G401 (cell line): Measurements from ENCODE around the gene FAM193A. TPM values are rescaled to one million over a fixed set of nuclear protein-coding genes. Genes with fewer than 3 reads are reported as not detected.

ENCODE experiments used
- DNase-seq: peaks from one replicate; pipeline ENCODE4 v3.0.0-alpha.2; 2015; ENCODE audit warnings: low spot score
- in situ Hi-C: cut with HindIII; loops from 2 replicates; pipeline ENCODE4 v1.10.0; 2016; ENCODE audit warnings: low sequenced_read_pairs, mixed read lengths
- total RNA-seq: library from RNA; depleted of rRNA; stranded (reverse); fragments of >200 nt; shearing (Covaris generic); gene quantifications from 2 replicates; pipeline ENCODE4 v1.2.3, GENCODE V29; 2014

FAM193A gene
- total RNA-seq, 1 experiment from 2014 or later, result 26.2 TPM

- in situ Hi-C loops, result no loop called here
- peak; percentile 65 for DNase-seq
These were observed 101.6 kb downstream of the FAM193A start for GRCh38 chr4:2637956-2638552.

- in situ Hi-C loops, result no loop called here
- DNase-seq, result peak; percentile 33
These were observed 102.3 kb downstream of the FAM193A start for GRCh38 chr4:2638730-2639129.

- in situ Hi-C loops, result no loop called here
- DNase-seq, result no peak
These were observed 106.5 kb downstream of the FAM193A start for GRCh38 chr4:2642968-2643367.

- DNase-seq, result peak; percentile 52
- in situ Hi-C loops, result no loop called here
These were observed 107.1 kb downstream of the FAM193A start for GRCh38 chr4:2643555-2643954.

- in situ Hi-C loops, result no loop called here
- no peak for DNase-seq
These were observed 110.1 kb downstream of the FAM193A start for GRCh38 chr4:2646396-2647149.

GRCh38 chr4:2647403-2648158 is 111.1 kb downstream of the FAM193A start:
- in situ Hi-C loops, result no loop called here
- no peak for DNase-seq

GRCh38 chr4:2648159-2648814 is 111.8 kb downstream of the FAM193A start:
- in situ Hi-C loops, result no loop called here
- DNase-seq, result no peak

GRCh38 chr4:2649604-2650114 is 113.2 kb downstream of the FAM193A start:
- no peak for DNase-seq
- in situ Hi-C loops, result no loop called here

- in situ Hi-C loops, result no loop called here
- DNase-seq, result no peak
These were observed 113.8 kb downstream of the FAM193A start for GRCh38 chr4:2650276-2650675.

GRCh38 chr4:2651546-2651945 is 115.1 kb downstream of the FAM193A start:
- in situ Hi-C loops, result no loop called here
- no peak for DNase-seq

GRCh38 chr4:2651998-2652397 is 115.6 kb downstream of the FAM193A start:
- DNase-seq, result no peak
- in situ Hi-C loops, result no loop called here

GRCh38 chr4:2652415-2653160 is 116.1 kb downstream of the FAM193A start:
- in situ Hi-C loops, result no loop called here
- no peak for DNase-seq

GRCh38 chr4:2660596-2661211 is 124.3 kb downstream of the FAM193A start:
- in situ Hi-C loops, result no loop called here
- no peak for DNase-seq

GRCh38 chr4:2662598-2662997 is 126.2 kb downstream of the FAM193A start:
- in situ Hi-C loops, result no loop called here
- no peak for DNase-seq

GRCh38 chr4:2663275-2663674 is 126.8 kb downstream of the FAM193A start:
- no peak for DNase-seq
- in situ Hi-C loops, result no loop called here

- no peak for DNase-seq
- in situ Hi-C loops, result no loop called here
These were observed 130.3 kb downstream of the FAM193A start for GRCh38 chr4:2666722-2667247.

GRCh38 chr4:2667428-2667827 is 131.0 kb downstream of the FAM193A start:
- in situ Hi-C loops, result no loop called here
- DNase-seq, result no peak

- no peak for DNase-seq
- in situ Hi-C loops, result no loop called here
These were observed 134.9 kb downstream of the FAM193A start for GRCh38 chr4:2671267-2671895.
